ENCODE data around the gene EXOG. TPM values are rescaled to one million over a fixed set of nuclear protein-coding genes. Genes with fewer than 3 reads are reported as not detected.

The EXOG gene
- total RNA-seq, 1 experiment from 2014 or later, result 12.5 TPM

- H3K4me3 ChIP-seq (ENCODE audit: low read depth in 2 of 2, low read length in 2 of 2), result no peak overlapping the region
- BruUV-seq (replicated peaks), result no TSS peak
- no peaks in the 10 kb centered on the region for H3K36me3 ChIP-seq (ENCODE audit: control insufficient read depth, insufficient read depth, low read length)
- H3K4me1 ChIP-seq (ENCODE audit: control insufficient read depth, insufficient read depth, low read length), result no peaks in the 10 kb centered on the region
- no peaks in the 10 kb centered on the region for H3K9me3 ChIP-seq (ENCODE audit: control insufficient read depth, insufficient read depth, low read depth, low read length)
- intact Hi-C loops (cut with micrococcal nuclease; ENCODE audit: unreplicated experiment), result no loop called here
- ChIA-PET CTCF (interaction anchor here (0.8 to 1.7 kb wide), 5 partner anchors 21 to 140 kb away, joined by 3 to 6 read pairs (median 4); partner anchors contain the start of gene EXOG), POLR2A (no interaction called here)
- in situ Hi-C loops (cut with HindIII; ENCODE audit: low pct_unique_long_range_greater_than_20kb, low sequenced_read_pairs), result loop anchor here (25.0 kb wide), 1 partner anchor 140 kb away; no protein-coding TSS in a partner anchor
- DNase-seq (ENCODE audit: low read depth, low spot score) (no peak), ATAC-seq (no peak)
- no peak overlapping the region for H3K27ac ChIP-seq (ENCODE audit: low read length)
- H3K27me3 ChIP-seq (ENCODE audit: control insufficient read depth, insufficient read depth, low read length), result no peaks in the 10 kb centered on the region
- TF ChIP-seq SIN3A (IDR thresholded peaks at IDR 0.05; ENCODE audit: borderline replicate concordance, insufficient read depth, low read depth, low read length) (no peak), REST (IDR thresholded peaks at IDR 0.05; ENCODE audit: insufficient read depth in 1 of 2, low read depth in 2 of 2, low read length in 1 of 2) (no peak), CTCF (IDR thresholded peaks at IDR 0.05) (no peak), POLR2AphosphoS5 (IDR thresholded peaks at IDR 0.05; ENCODE audit: low read depth, low read length) (no peak), TCF7L2 (IDR thresholded peaks at IDR 0.05; ENCODE audit: low read depth, low read length) (no peak)
Measured at GRCh38 chr3:38522002-38522401, 25.9 kb downstream of the EXOG start.

GRCh38 chr3:38524141-38524739, 28.1 kb downstream of the EXOG start:
- Histone ChIP-seq H3K27ac (ENCODE audit: low read length) (no peak overlapping the region), H3K4me1 (ENCODE audit: control insufficient read depth, insufficient read depth, low read length) (no peaks in the 10 kb centered on the region), H3K36me3 (ENCODE audit: control insufficient read depth, insufficient read depth, low read length) (no peaks in the 10 kb centered on the region), H3K4me3 (ENCODE audit: low read depth in 2 of 2, low read length in 2 of 2) (no peak overlapping the region), H3K27me3 (ENCODE audit: control insufficient read depth, insufficient read depth, low read length) (no peaks in the 10 kb centered on the region), H3K9me3 (ENCODE audit: control insufficient read depth, insufficient read depth, low read depth, low read length) (no peaks in the 10 kb centered on the region)
- ChIA-PET CTCF (interaction anchor here (0.5 kb wide), 1 partner anchor 66 kb away, joined by 3 read pairs; no protein-coding TSS in a partner anchor), POLR2A (no interaction called here)
- DNase-seq (ENCODE audit: low read depth, low spot score) (no peak), ATAC-seq (no peak)
- TSS peak; percentile 44 for BruUV-seq (replicated peaks)
- no peak for TF ChIP-seq SIN3A (IDR thresholded peaks at IDR 0.05; ENCODE audit: borderline replicate concordance, insufficient read depth, low read depth, low read length)
- TF ChIP-seq CTCF (IDR thresholded peaks at IDR 0.05), result no peak
- TF ChIP-seq TCF7L2 (IDR thresholded peaks at IDR 0.05; ENCODE audit: low read depth, low read length), result no peak
- no peak for TF ChIP-seq REST (IDR thresholded peaks at IDR 0.05; ENCODE audit: insufficient read depth in 1 of 2, low read depth in 2 of 2, low read length in 1 of 2)
- TF ChIP-seq POLR2AphosphoS5 (IDR thresholded peaks at IDR 0.05; ENCODE audit: low read depth, low read length), result no peak
- in situ Hi-C loops (cut with HindIII; ENCODE audit: low pct_unique_long_range_greater_than_20kb, low sequenced_read_pairs), result loop anchor here (25.0 kb wide), 1 partner anchor 138 kb away; no protein-coding TSS in a partner anchor
- intact Hi-C loops (cut with micrococcal nuclease; ENCODE audit: unreplicated experiment), result no loop called here
